Activated T-helper 9 cell treated with anti-CD3 and anti-CD28 coated beads, Interleukin-2, amount 50 U/mL, for 16 hours (primary cell): ENCODE measurements around the gene SUGP1.
"Not testable (repeated sequence)": the region's sequence is repeated elsewhere in the genome, so short reads cannot be mapped to it uniquely, and the experiment has no call there.

Experiments
- DNase-seq: peaks from one replicate; pipeline ENCODE4 v3.0.0-alpha.2; 2020; ENCODE audit warnings: low read depth

SUGP1 gene

GRCh38 chr19:19320361-19321140 lies at the start of gene SUGP1, which contains the start of gene MAU2:
TSS of gene SUGP1 (minus strand) at chr19:19320509. CDS start at chr19:19320496, 13 bp downstream.
TSS of gene MAU2 (plus strand) at chr19:19320829. CDS start at chr19:19320860, 31 bp downstream.
- DNase-seq = peak; percentile 86

- no peak for DNase-seq
These were observed 47.8 kb upstream of the SUGP1 start for GRCh38 chr19:19368087-19368486.

GRCh38 chr19:19366434-19367396 lies 46.4 kb upstream of the SUGP1 start:
- DNase-seq = peak; percentile 54

- DNase-seq = no peak
These were observed 41.8 kb upstream of the SUGP1 start for GRCh38 chr19:19362075-19362474.

GRCh38 chr19:19361075-19361594 lies 40.8 kb upstream of the SUGP1 start:
- DNase-seq = peak; percentile 48

- no peak for DNase-seq
These were observed 36.7 kb upstream of the SUGP1 start for GRCh38 chr19:19356901-19357566.

GRCh38 chr19:19356500-19356899 lies 36.2 kb upstream of the SUGP1 start:
- no peak for DNase-seq

- DNase-seq = no peak
These were observed 35.4 kb upstream of the SUGP1 start for GRCh38 chr19:19355606-19356139.

- no peak for DNase-seq
These were observed 34.6 kb upstream of the SUGP1 start for GRCh38 chr19:19354932-19355331.

- DNase-seq = no peak
These were observed 33.7 kb upstream of the SUGP1 start for GRCh38 chr19:19354007-19354406.

GRCh38 chr19:19352823-19353222 lies 32.5 kb upstream of the SUGP1 start:
- no peak for DNase-seq

GRCh38 chr19:19350756-19351155 lies 30.4 kb upstream of the SUGP1 start:
- not testable (repeated sequence) for DNase-seq

- DNase-seq = no peak
These were observed 29.1 kb upstream of the SUGP1 start for GRCh38 chr19:19349365-19349764.

- DNase-seq = no peak
These were observed 28.0 kb upstream of the SUGP1 start for GRCh38 chr19:19348266-19348665.

GRCh38 chr19:19347401-19348110 lies 27.2 kb upstream of the SUGP1 start:
- no peak for DNase-seq

GRCh38 chr19:19345970-19346369 lies 25.7 kb upstream of the SUGP1 start:
- DNase-seq = no peak

GRCh38 chr19:19345232-19345631 lies 24.9 kb upstream of the SUGP1 start:
- no peak for DNase-seq

- no peak for DNase-seq
These were observed 23.5 kb upstream of the SUGP1 start for GRCh38 chr19:19343762-19344161.

- DNase-seq = no peak
These were observed 22.7 kb upstream of the SUGP1 start for GRCh38 chr19:19343016-19343362.

- no peak for DNase-seq
These were observed 22.0 kb upstream of the SUGP1 start for GRCh38 chr19:19342086-19343015.
